SK-N-SH treated with all-trans-retinoic acid at 6 μM for 48 hours (cell line): ENCODE measurements around the gene DCT.

Source experiments
- PATZ1 ChIP-seq: fragments of 250-450 bp; sonication (Bioruptor Pico); IDR thresholded peaks from 2 replicates; pipeline ENCODE4 v1.8.0; 2020; ENCODE audit warnings: mild to moderate bottlenecking, moderate library complexity, borderline replicate concordance
- RARB ChIP-seq: fragments of 250-450 bp; sonication (Bioruptor Pico); IDR thresholded peaks from 2 replicates; pipeline ENCODE4 v1.8.0; 2021; ENCODE audit warnings: mild to moderate bottlenecking, moderate library complexity
- TSHZ2 ChIP-seq: fragments of 250-450 bp; sonication (Bioruptor Pico); IDR thresholded peaks from 2 replicates; pipeline ENCODE4 v1.5.0; 2020; ENCODE audit warnings: mild to moderate bottlenecking, moderate library complexity
- ZNF8 ChIP-seq: fragments of 450-650 bp; formaldehyde crosslinking; IDR thresholded peaks from 2 replicates; pipeline ENCODE4 v1.5.0; 2020; ENCODE audit warnings: mild to moderate bottlenecking, moderate library complexity

DNA sequence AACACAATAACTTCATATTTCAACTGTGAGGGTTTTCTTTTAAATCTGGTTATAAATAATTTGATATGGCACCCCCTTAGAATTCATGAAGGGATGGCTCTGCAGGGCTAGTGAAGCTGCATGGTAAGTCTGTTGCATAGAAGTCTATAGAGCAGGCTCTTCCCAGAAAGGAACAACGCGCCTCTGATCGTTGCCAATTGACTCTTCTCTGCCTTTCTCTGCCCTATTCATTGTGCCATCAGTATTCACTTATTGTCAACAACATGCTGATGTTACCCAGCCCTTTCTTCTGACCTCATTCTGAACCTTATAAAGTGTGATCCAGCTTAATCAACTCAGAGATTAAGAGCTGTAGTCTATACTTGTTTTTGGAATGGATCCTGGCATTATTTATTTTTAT is 16.3 kb upstream of the DCT start:
- TF ChIP-seq PATZ1 (CRISPR knock-in tag) = no peak
- TF ChIP-seq TSHZ2 = no peak
- no peak for TF ChIP-seq RARB (CRISPR knock-in tag)
- TF ChIP-seq ZNF8 = no peak
